Endodermal cell (in vitro differentiated cells): Measurements from ENCODE around the gene PMEPA1. TPM values are rescaled to one million over a fixed set of nuclear protein-coding genes. Genes with fewer than 3 reads are reported as not detected.

Experiments used
- DNase-seq: peaks from one replicate; pipeline ENCODE4 v3.0.0-alpha.2; 2017
- H3K27ac ChIP-seq: 2 replicates; pipeline ENCODE4 v1.5.1; 2013; ENCODE audit warnings: mild to moderate bottlenecking, low read depth, low read length, moderate library complexity
- H3K27me3 ChIP-seq: 2 replicates; pipeline ENCODE4 v1.6.1; 2013; ENCODE audit warnings: mild to moderate bottlenecking, low read length, moderate library complexity; ENCODE audit not compliant: insufficient read depth, control insufficient read depth, poor library complexity, severe bottlenecking
- H3K36me3 ChIP-seq: 2 replicates; pipeline ENCODE4 v1.7.0; 2013; ENCODE audit warnings: mild to moderate bottlenecking, low read length, moderate library complexity; ENCODE audit not compliant: control insufficient read depth, insufficient read depth
- H3K4me1 ChIP-seq: one replicate; pipeline ENCODE4 v1.7.0; 2013; ENCODE audit warnings: low read length; ENCODE audit not compliant: control insufficient read depth, insufficient read depth
- H3K4me3 ChIP-seq: 2 replicates; pipeline ENCODE4 v1.5.1; 2013; ENCODE audit warnings: mild to moderate bottlenecking, low read length, moderate library complexity
- H3K9ac ChIP-seq: 2 replicates; pipeline ENCODE4 v1.6.1; 2013; ENCODE audit warnings: mild to moderate bottlenecking, low read length, moderate library complexity; ENCODE audit not compliant: poor library complexity, severe bottlenecking; ENCODE audit errors: extremely low read depth
- H3K9me3 ChIP-seq: 2 replicates; pipeline ENCODE4 v1.6.1; 2013; ENCODE audit warnings: mild to moderate bottlenecking, low read length, moderate library complexity; ENCODE audit not compliant: control insufficient read depth
- H3K27ac Mint-ChIP-seq: 2 replicates; pipeline ENCODE4 v1.8.0; 2020; ENCODE audit warnings: mixed read lengths
- H3K27me3 Mint-ChIP-seq: 2 replicates; pipeline ENCODE4 v1.8.0; 2021; ENCODE audit warnings: mild to moderate bottlenecking, mixed read lengths; ENCODE audit not compliant: insufficient read depth
- H3K36me3 Mint-ChIP-seq: 2 replicates; pipeline ENCODE4 v1.8.0; 2020; ENCODE audit warnings: low read depth, mixed read lengths
- H3K4me1 Mint-ChIP-seq: 2 replicates; pipeline ENCODE4 v1.8.0; 2020; ENCODE audit warnings: mixed read lengths
- H3K4me3 Mint-ChIP-seq: 2 replicates; pipeline ENCODE4 v1.8.0; 2020; ENCODE audit warnings: mild to moderate bottlenecking, moderate library complexity, mixed read lengths
- H3K9me3 Mint-ChIP-seq: 2 replicates; pipeline ENCODE4 v1.8.0; 2020; ENCODE audit warnings: mild to moderate bottlenecking, mixed read lengths
- WGBS, 2 experiments: methylation state at CpG; one replicate each; pipeline versions ENCODE4 v1.1.5 to v1.1.7; 2013; ENCODE audit warnings: missing lambda C conversion rate in 2 of 2, mixed read lengths in 1 of 2; ENCODE audit not compliant: insufficient coverage in 1 of 2, insufficient read length in 1 of 2; 5-methylcytosine and 5-hydroxymethylcytosine counted together
- total RNA-seq, 2 donors: library from RNA; stranded (reverse); fragmentation: NEBNext Ultra II Directional in 1 of 2; extraction: Animal tissue kit (Norgen Biotek cat#: 25700) in 1 of 2; gene quantifications; 2 replicates in 1 of 2; 3 replicates in 1 of 2; pipeline ENCODE4 v1.2.1, GENCODE V29; 2021
- TF ChIP-seq, protein P1 (sequence below): fragments of 200-600 bp; sonication (generic); conservative IDR thresholded peaks from 2 replicates; pipeline ENCODE4 v1.5.0; 2021; ENCODE audit warnings: antibody characterized with exemption, mild to moderate bottlenecking

Gene PMEPA1
- total RNA-seq, 2 donors from 2014 or later, result 18.8 to 37.4 TPM

DNA sequence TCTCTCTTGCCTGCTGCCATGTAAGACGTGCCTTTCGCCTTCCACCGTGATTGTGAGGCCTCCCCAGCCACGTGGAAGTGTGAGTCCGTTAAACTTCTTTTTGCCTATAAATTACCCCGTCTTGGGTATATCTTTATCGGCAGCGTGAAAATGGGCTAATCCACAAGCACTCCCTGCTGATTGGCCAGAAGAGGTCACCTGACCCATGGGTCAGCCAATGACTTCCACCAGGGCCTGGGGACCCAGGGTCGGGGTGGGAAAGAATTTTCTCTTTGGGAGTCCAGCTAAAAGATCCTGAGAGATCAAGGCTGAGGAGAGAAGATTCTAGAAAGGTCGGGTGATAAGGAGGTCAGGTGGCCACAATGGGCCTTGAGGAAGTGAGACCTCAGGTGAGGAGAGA, 106.7 kb downstream of the PMEPA1 start:
- no peaks in the 10 kb centered on the region for H3K36me3 ChIP-seq
- TF ChIP-seq, protein P1, sequence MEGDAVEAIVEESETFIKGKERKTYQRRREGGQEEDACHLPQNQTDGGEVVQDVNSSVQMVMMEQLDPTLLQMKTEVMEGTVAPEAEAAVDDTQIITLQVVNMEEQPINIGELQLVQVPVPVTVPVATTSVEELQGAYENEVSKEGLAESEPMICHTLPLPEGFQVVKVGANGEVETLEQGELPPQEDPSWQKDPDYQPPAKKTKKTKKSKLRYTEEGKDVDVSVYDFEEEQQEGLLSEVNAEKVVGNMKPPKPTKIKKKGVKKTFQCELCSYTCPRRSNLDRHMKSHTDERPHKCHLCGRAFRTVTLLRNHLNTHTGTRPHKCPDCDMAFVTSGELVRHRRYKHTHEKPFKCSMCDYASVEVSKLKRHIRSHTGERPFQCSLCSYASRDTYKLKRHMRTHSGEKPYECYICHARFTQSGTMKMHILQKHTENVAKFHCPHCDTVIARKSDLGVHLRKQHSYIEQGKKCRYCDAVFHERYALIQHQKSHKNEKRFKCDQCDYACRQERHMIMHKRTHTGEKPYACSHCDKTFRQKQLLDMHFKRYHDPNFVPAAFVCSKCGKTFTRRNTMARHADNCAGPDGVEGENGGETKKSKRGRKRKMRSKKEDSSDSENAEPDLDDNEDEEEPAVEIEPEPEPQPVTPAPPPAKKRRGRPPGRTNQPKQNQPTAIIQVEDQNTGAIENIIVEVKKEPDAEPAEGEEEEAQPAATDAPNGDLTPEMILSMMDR, result no peak
- Mint-ChIP-seq H3K4me3 (no peak overlapping the region), H3K27me3 (peaks cover 6% of the 10 kb centered on the region), H3K9me3 (no peaks in the 10 kb centered on the region), H3K4me1 (peaks cover 2% of the 10 kb centered on the region), H3K27ac (no peak overlapping the region), H3K36me3 (no peaks in the 10 kb centered on the region)
- no peaks in the 10 kb centered on the region for H3K9me3 ChIP-seq
- WGBS, 2 experiments, result 91 to 93% methylated on average over 10 of the region's 10 CpGs
- no peak overlapping the region for H3K4me3 ChIP-seq
- no peaks in the 10 kb centered on the region for H3K4me1 ChIP-seq
- DNase-seq, result no peak
- no peak overlapping the region for H3K27ac ChIP-seq
- H3K27me3 ChIP-seq, result no peaks in the 10 kb centered on the region
- no peak overlapping the region for H3K9ac ChIP-seq

DNA sequence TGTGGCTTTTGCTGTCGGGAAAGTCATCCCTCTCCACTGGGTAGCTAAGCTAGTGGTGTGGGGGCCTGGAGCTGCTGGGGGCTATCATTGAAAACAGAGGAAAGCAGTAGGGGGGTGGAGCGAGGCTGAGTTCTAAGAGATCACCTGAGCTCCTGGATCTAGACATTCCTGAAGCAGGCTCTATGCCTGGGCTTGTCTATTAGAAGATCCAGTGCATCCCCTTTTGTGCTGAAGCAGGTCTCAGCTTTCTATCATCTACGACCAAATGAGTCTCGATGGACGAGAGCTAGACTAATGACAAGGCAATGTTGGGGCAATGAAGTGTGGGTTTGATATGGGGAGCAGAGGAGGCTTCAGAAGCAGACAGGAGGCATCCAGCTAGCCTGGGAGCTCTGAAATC, 108.1 kb downstream of the PMEPA1 start:
- H3K36me3 Mint-ChIP-seq, result no peaks in the 10 kb centered on the region
- Histone ChIP-seq H3K4me1 (no peaks in the 10 kb centered on the region), H3K9me3 (no peaks in the 10 kb centered on the region), H3K27me3 (no peaks in the 10 kb centered on the region), H3K27ac (no peak overlapping the region), H3K36me3 (no peaks in the 10 kb centered on the region), H3K4me3 (no peak overlapping the region), H3K9ac (no peak overlapping the region)
- peaks cover 6% of the 10 kb centered on the region for H3K27me3 Mint-ChIP-seq
- no peaks in the 10 kb centered on the region for H3K9me3 Mint-ChIP-seq
- no peak overlapping the region for H3K27ac Mint-ChIP-seq
- DNase-seq, result no peak
- H3K4me1 Mint-ChIP-seq, result peaks cover 5% of the 10 kb centered on the region
- no peak overlapping the region for H3K4me3 Mint-ChIP-seq
- WGBS, 2 experiments, result 82 to 88% methylated on average over 4 to 5 of the region's 5 CpGs
- TF ChIP-seq, protein P1, result no peak

DNA sequence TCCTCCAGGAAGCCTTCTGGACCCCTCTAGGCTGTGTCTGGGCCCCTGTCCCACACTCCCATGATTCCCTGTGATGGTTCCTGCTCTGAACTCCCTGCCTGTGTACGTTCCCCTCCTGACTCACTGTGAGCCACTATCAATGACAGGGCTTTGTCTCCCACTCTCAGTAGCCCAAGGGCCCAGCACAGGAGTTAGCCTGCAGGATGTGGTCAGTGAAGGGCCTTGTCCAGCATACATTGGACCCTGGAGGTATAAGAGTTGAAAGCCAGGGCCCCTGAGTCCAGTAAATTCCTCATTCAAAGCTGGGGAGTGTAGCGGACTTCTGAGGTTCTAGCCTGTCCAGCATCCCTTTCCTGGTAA, 108.6 kb downstream of the PMEPA1 start:
- Mint-ChIP-seq H3K4me1 (peaks cover 5% of the 10 kb centered on the region), H3K4me3 (no peak overlapping the region), H3K27me3 (peaks cover 5% of the 10 kb centered on the region), H3K27ac (no peak overlapping the region), H3K36me3 (no peaks in the 10 kb centered on the region), H3K9me3 (no peaks in the 10 kb centered on the region)
- 92% methylated on average over 2 of the region's 2 CpGs for WGBS, 2 experiments
- no peaks in the 10 kb centered on the region for H3K36me3 ChIP-seq
- no peak for DNase-seq
- no peaks in the 10 kb centered on the region for H3K27me3 ChIP-seq
- H3K9me3 ChIP-seq, result no peaks in the 10 kb centered on the region
- no peak overlapping the region for H3K27ac ChIP-seq
- no peaks in the 10 kb centered on the region for H3K4me1 ChIP-seq
- no peak overlapping the region for H3K9ac ChIP-seq
- TF ChIP-seq, protein P1, result no peak
- H3K4me3 ChIP-seq, result no peak overlapping the region
